Endothelial cell of umbilical vein (primary cell): ENCODE results near the gene UBXN1. TPM values are rescaled to one million over a fixed set of nuclear protein-coding genes. Genes with fewer than 3 reads are reported as not detected.
A peak's percentile ranks its signal among the peaks of the same experiment; 100 is the strongest.

ENCODE experiments used
- BruUV-seq: library from RNA; stranded (reverse); fragments of 400-500 nt; replicated peaks from 2 replicates; lab custom pipeline; 2021; lab: Mats Ljungman, UMichigan
- CTCF ChIA-PET: fragments of 300-600, 350-600 bp; sonication (Branson Sonifier 250); formaldehyde crosslinking; loops from one replicate; lab custom pipeline; 2021; ENCODE audit warnings: antibody characterized with exemption, inconsistent platforms; lab: Charles Lee
- POLR2A ChIA-PET: fragments of 300-600, 350-600 bp; sonication (Branson Sonifier 250); formaldehyde crosslinking; loops from one replicate; lab custom pipeline; 2021; ENCODE audit warnings: antibody characterized with exemption, inconsistent platforms; lab: Charles Lee
- DNase-seq: peaks from one replicate; pipeline ENCODE4 v3.0.0-alpha.2; 2011; ENCODE audit warnings: low read depth, low spot score
- FAIRE-seq: peaks from 2 replicates; lab custom pipeline; 2011; peaks lifted over from hg19 to GRCh38; lab: Jason Lieb, UNC
- H2AFZ ChIP-seq: 2 replicates; pipeline ENCODE4 v1.6.0; 2012; ENCODE audit warnings: low read depth, low read length, control low read depth, inconsistent platforms
- H3K27ac ChIP-seq: 2 replicates; pipeline ENCODE4 v1.5.1; 2011; ENCODE audit warnings: low read depth, mild to moderate bottlenecking, control low read depth, low read length, moderate library complexity; ENCODE audit not compliant: insufficient read depth
- H3K27me3 ChIP-seq, 2 experiments: 2 replicates each; pipeline versions ENCODE4 v1.6.0 to v1.6.1; 2011; ENCODE audit warnings: low read length in 2 of 2, mixed read lengths in 1 of 2; ENCODE audit not compliant: control insufficient read depth in 2 of 2, insufficient read depth in 2 of 2
- H3K36me3 ChIP-seq, 2 experiments: 2 replicates in 1 of 2; 3 replicates in 1 of 2; pipeline ENCODE4 v1.5.1; 2011; ENCODE audit warnings: low read length in 2 of 2, mild to moderate bottlenecking in 1 of 2, moderate library complexity in 1 of 2; ENCODE audit not compliant: control insufficient read depth in 2 of 2, insufficient read depth in 2 of 2; ENCODE audit errors: extremely low read depth in 1 of 2
- H3K4me1 ChIP-seq: 3 replicates; pipeline ENCODE4 v1.5.1; 2011; ENCODE audit warnings: mild to moderate bottlenecking, low read length; ENCODE audit not compliant: control insufficient read depth, insufficient read depth; ENCODE audit errors: extremely low read depth
- H3K4me2 ChIP-seq: 2 replicates; pipeline ENCODE4 v1.6.1; 2011; ENCODE audit warnings: low read length, control low read depth, mixed read lengths; ENCODE audit not compliant: insufficient read depth
- H3K4me3 ChIP-seq, 3 experiments: fragments of 200-600 bp in 1 of 3; sonication (generic), shearing (Covaris generic) in 1 of 3; replicated peaks in 1 of 3; 2 replicates each; pipeline ENCODE4 v1.5.1; 2011 to 2016; ENCODE audit warnings: control low read depth in 3 of 3, low read length in 3 of 3, mild to moderate bottlenecking in 2 of 3, inconsistent platforms in 1 of 3, low read depth in 1 of 3, moderate library complexity in 1 of 3; ENCODE audit not compliant: insufficient read depth in 1 of 3
- H3K79me2 ChIP-seq: 2 replicates; pipeline ENCODE4 v1.6.0; 2012; ENCODE audit warnings: low read length, inconsistent platforms; ENCODE audit not compliant: control insufficient read depth, insufficient read depth
- H3K9ac ChIP-seq: replicated peaks from 2 replicates; pipeline ENCODE3; 2011; ENCODE audit warnings: low read length, control low read depth; ENCODE audit not compliant: insufficient read depth; ENCODE audit errors: extremely low read depth
- H3K9me1 ChIP-seq: replicated peaks from 3 replicates; pipeline ENCODE4 v1.6.0; 2011; ENCODE audit warnings: mild to moderate bottlenecking, low read length; ENCODE audit not compliant: control insufficient read depth, insufficient read depth; ENCODE audit errors: extremely low read depth
- H3K9me3 ChIP-seq: replicated peaks from 2 replicates; pipeline ENCODE4 v1.5.1; 2012; ENCODE audit warnings: low read length, inconsistent platforms; ENCODE audit not compliant: control insufficient read depth, insufficient read depth
- H4K20me1 ChIP-seq: replicated peaks from 2 replicates; pipeline ENCODE3; 2011; ENCODE audit warnings: mild to moderate bottlenecking, low read length; ENCODE audit not compliant: control insufficient read depth, insufficient read depth; ENCODE audit errors: extremely low read depth
- JUN ChIP-seq: IDR thresholded peaks from 2 replicates; pipeline ENCODE4 v1.6.1; 2011; ENCODE audit warnings: borderline replicate concordance, low read depth; ENCODE audit not compliant: insufficient read length, insufficient read depth
- POLR2A ChIP-seq: IDR thresholded peaks from 2 replicates; pipeline ENCODE4 v1.6.1; 2012; ENCODE audit warnings: low read depth, mild to moderate bottlenecking, control low read depth, low read length
- dilution Hi-C: fragments of 300-500 bp; cut with MboI; formaldehyde crosslinking; loops from one replicate; pipeline ENCODE4 v1.15.0; 2019; ENCODE audit warnings: low sequenced_read_pairs; ENCODE audit not compliant: extremely low pct_ligation_motif_present
- intact Hi-C: fragments of 100-400 bp; cut with micrococcal nuclease; formaldehyde crosslinking; loops from one replicate; pipeline ENCODE4 v1.10.0; 2022
- polyA plus RNA-seq, 4 experiments: library from polyadenylated mRNA; depleted of rRNA in 3 of 4; stranded (reverse) in 3 of 4; unstranded in 1 of 4; fragments of >200 nt; gene quantifications; 2 replicates each; pipeline versions ENCODE4 v1.2.1 to v1.2.3, GENCODE V29; 2011 to 2012; ENCODE audit warnings: missing spikeins in 1 of 4
- total RNA-seq: library from RNA; stranded (reverse); gene quantifications from 2 replicates; pipeline ENCODE4 v1.2.3, GENCODE V29; 2021
- TF ChIP-seq, protein P1 (sequence below): IDR thresholded peaks from 2 replicates; pipeline ENCODE4 v1.6.1; 2011; ENCODE audit not compliant: insufficient read depth, insufficient read length
- TF ChIP-seq, protein P2 (sequence below), 2 donors: IDR thresholded peaks; 1 replicate in 1 of 2; 2 replicates in 1 of 2; pipeline ENCODE4 v1.5.1; 2011; ENCODE audit warnings: low read length in 2 of 2, mild to moderate bottlenecking in 2 of 2, moderate library complexity in 2 of 2, control low read depth in 1 of 2, inconsistent platforms in 1 of 2, low read depth in 1 of 2; ENCODE audit not compliant: insufficient read depth in 1 of 2; ENCODE audit errors: extremely low read depth in 1 of 2

UBXN1 gene
- total and polyA plus RNA-seq, 2 donors (not counting 3 experiments of a cell fraction or from before 2014, with no cell fraction given) = 113 to 114 TPM

DNA sequence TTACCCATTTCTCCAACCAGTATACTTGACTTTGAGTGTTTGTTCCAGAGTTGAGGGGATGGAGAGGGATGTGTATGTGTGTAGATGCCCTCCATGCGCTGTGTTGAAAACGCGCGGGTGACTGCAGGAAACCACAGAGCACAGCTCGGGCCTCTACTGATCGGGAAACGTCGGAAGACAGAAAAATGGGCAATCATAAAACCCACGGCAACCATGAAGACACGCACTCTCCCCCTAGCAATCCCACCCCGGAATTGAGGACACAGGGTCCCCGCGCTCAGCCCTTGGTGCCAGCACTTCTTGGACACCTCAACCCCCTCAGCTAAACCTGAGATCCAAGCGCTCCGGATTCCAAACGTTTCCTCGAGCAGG, 7.7 kb downstream of the UBXN1 start:
- H3K27ac ChIP-seq = peak overlapping the region; percentile 69
- POLR2A ChIA-PET = interaction anchor here (0.6 to 1.7 kb wide), 8 partner anchors 9 to 170 kb away, joined by 3 to 9 read pairs (median 5); partner anchors contain the start of genes GANAB, INTS5, MTA2 and TUT1
- no peaks in the 10 kb centered on the region for H4K20me1 ChIP-seq
- H3K36me3 ChIP-seq = peaks cover 0 to 2% of the 10 kb centered on the region in 2 experiments
- no peaks in the 10 kb centered on the region for H3K9me1 ChIP-seq
- dilution Hi-C loops (no loop called here), intact Hi-C loops (no loop called here)
- TF ChIP-seq JUN (no peak), POLR2A (no peak)
- TF ChIP-seq, protein P1, sequence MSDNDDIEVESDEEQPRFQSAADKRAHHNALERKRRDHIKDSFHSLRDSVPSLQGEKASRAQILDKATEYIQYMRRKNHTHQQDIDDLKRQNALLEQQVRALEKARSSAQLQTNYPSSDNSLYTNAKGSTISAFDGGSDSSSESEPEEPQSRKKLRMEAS = no peak
- TF ChIP-seq, protein P2, sequence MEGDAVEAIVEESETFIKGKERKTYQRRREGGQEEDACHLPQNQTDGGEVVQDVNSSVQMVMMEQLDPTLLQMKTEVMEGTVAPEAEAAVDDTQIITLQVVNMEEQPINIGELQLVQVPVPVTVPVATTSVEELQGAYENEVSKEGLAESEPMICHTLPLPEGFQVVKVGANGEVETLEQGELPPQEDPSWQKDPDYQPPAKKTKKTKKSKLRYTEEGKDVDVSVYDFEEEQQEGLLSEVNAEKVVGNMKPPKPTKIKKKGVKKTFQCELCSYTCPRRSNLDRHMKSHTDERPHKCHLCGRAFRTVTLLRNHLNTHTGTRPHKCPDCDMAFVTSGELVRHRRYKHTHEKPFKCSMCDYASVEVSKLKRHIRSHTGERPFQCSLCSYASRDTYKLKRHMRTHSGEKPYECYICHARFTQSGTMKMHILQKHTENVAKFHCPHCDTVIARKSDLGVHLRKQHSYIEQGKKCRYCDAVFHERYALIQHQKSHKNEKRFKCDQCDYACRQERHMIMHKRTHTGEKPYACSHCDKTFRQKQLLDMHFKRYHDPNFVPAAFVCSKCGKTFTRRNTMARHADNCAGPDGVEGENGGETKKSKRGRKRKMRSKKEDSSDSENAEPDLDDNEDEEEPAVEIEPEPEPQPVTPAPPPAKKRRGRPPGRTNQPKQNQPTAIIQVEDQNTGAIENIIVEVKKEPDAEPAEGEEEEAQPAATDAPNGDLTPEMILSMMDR (IDR thresholded peaks at IDR 0.05; ENCODE audit: extremely low read depth in 1 of 2, insufficient read depth in 1 of 2, low read depth in 1 of 2, low read length in 2 of 2) = no peak
- FAIRE-seq = peak; percentile 83
- H3K4me2 ChIP-seq = peak overlapping the region; percentile 96
- peak overlapping the region; percentile 95 for H2AFZ ChIP-seq
- no peaks in the 10 kb centered on the region for H3K27me3 ChIP-seq
- peak overlapping the region; percentile 80 for H3K9ac ChIP-seq
- DNase-seq = no peak
- H3K79me2 ChIP-seq = peaks cover 30% of the 10 kb centered on the region
- peak overlapping the region; percentile 49 to 92 (median 77) for H3K4me3 ChIP-seq
- BruUV-seq = no TSS peak
- CTCF ChIA-PET = interaction anchor here (0.8 to 3.2 kb wide), 7 partner anchors 10 to 276 kb away, joined by 3 to 30 read pairs (median 4); partner anchors contain the start of gene EEF1G
- H3K9me3 ChIP-seq = no peaks in the 10 kb centered on the region
- H3K4me1 ChIP-seq = peaks cover 15% of the 10 kb centered on the region
